ENCODE results near the gene ZNF684.

DNA sequence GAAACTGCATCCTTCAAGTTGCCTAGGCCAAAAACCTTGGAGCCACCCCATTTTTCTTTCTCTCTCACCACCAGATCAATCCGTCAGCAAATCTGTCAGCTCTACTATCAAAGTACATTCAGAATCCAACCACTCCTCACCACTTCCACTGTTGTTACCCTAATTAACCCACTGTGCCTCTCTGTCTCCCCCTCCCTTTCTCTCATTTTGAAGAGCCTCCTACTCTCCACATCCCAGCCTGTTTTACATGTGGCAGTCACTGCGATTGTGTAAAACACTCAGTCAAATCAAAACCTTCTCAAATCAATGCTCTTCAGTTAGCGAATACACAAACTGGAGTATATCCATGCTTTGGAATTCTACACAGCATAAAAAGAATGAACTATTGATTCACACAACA is 33.1 kb downstream of the ZNF684 start:
- TF ChIP-seq, protein P1, sequence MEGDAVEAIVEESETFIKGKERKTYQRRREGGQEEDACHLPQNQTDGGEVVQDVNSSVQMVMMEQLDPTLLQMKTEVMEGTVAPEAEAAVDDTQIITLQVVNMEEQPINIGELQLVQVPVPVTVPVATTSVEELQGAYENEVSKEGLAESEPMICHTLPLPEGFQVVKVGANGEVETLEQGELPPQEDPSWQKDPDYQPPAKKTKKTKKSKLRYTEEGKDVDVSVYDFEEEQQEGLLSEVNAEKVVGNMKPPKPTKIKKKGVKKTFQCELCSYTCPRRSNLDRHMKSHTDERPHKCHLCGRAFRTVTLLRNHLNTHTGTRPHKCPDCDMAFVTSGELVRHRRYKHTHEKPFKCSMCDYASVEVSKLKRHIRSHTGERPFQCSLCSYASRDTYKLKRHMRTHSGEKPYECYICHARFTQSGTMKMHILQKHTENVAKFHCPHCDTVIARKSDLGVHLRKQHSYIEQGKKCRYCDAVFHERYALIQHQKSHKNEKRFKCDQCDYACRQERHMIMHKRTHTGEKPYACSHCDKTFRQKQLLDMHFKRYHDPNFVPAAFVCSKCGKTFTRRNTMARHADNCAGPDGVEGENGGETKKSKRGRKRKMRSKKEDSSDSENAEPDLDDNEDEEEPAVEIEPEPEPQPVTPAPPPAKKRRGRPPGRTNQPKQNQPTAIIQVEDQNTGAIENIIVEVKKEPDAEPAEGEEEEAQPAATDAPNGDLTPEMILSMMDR (IDR thresholded peaks at IDR 0.05) = no peak
- TF ChIP-seq POLR2A (IDR thresholded peaks at IDR 0.05) = no peak

All from testis (tissue), 2 donors.